Forelimb muscle (tissue), 1 donor: ENCODE measurements around the gene RASGRF2. TPM values are rescaled to one million over a fixed set of nuclear protein-coding genes. Genes with fewer than 3 reads are reported as not detected.
"Not testable (repeated sequence)": the region's sequence is repeated elsewhere in the genome, so short reads cannot be mapped to it uniquely, and the experiment has no call there.

Source experiments
- DNase-seq: peaks from one replicate; pipeline ENCODE4 v3.0.0-alpha.2; 2013; ENCODE audit warnings: low read depth
- polyA plus RNA-seq: library from polyadenylated mRNA; unstranded; fragments of 120-200 nt; gene quantifications from one replicate; pipeline ENCODE4 v1.2.1, GENCODE V29; 2013; ENCODE audit not compliant: insufficient read length

Gene RASGRF2
- polyA plus RNA-seq, 1 donor, result 0.82 TPM

- DNase-seq, result no peak
These were observed 60.5 kb downstream of the RASGRF2 start for GRCh38 chr5:81020478-81021167.

- DNase-seq, result no peak
These were observed 61.3 kb downstream of the RASGRF2 start for GRCh38 chr5:81021486-81021885.

GRCh38 chr5:81021951-81022687 lies 62.0 kb downstream of the RASGRF2 start:
- no peak for DNase-seq

GRCh38 chr5:81022688-81023084 lies 62.5 kb downstream of the RASGRF2 start:
- DNase-seq, result no peak

- DNase-seq, result no peak
These were observed 63.3 kb downstream of the RASGRF2 start for GRCh38 chr5:81023261-81023970.

GRCh38 chr5:81027481-81028058 lies 67.4 kb downstream of the RASGRF2 start:
- no peak for DNase-seq

GRCh38 chr5:81028888-81029287 lies 68.7 kb downstream of the RASGRF2 start:
- DNase-seq, result not testable (repeated sequence)

- DNase-seq, result not testable (repeated sequence)
These were observed 69.6 kb downstream of the RASGRF2 start for GRCh38 chr5:81029736-81030135.

GRCh38 chr5:81030236-81031034 lies 70.3 kb downstream of the RASGRF2 start:
- not testable (repeated sequence) for DNase-seq

- DNase-seq, result no peak
These were observed 75.4 kb downstream of the RASGRF2 start for GRCh38 chr5:81035522-81035921.

GRCh38 chr5:81038495-81038894 lies 78.3 kb downstream of the RASGRF2 start:
- no peak for DNase-seq

- no peak for DNase-seq
These were observed 84.7 kb downstream of the RASGRF2 start for GRCh38 chr5:81044868-81045267.

- no peak for DNase-seq
These were observed 85.2 kb downstream of the RASGRF2 start for GRCh38 chr5:81045389-81045807.

GRCh38 chr5:81046041-81046440 lies 85.9 kb downstream of the RASGRF2 start:
- DNase-seq, result no peak

GRCh38 chr5:81052325-81052724 lies 92.2 kb downstream of the RASGRF2 start:
- DNase-seq, result no peak

- not testable (repeated sequence) for DNase-seq
These were observed 93.1 kb downstream of the RASGRF2 start for GRCh38 chr5:81053282-81053681.

GRCh38 chr5:81058121-81058520 lies 98.0 kb downstream of the RASGRF2 start:
- peak; percentile 26 for DNase-seq

- no peak for DNase-seq
These were observed 105.3 kb downstream of the RASGRF2 start for GRCh38 chr5:81065492-81065891.

GRCh38 chr5:81066102-81066501 lies 105.9 kb downstream of the RASGRF2 start:
- no peak for DNase-seq

- no peak for DNase-seq
These were observed 107.2 kb downstream of the RASGRF2 start for GRCh38 chr5:81067406-81067805.

- no peak for DNase-seq
These were observed 107.9 kb downstream of the RASGRF2 start for GRCh38 chr5:81068063-81068462.
